HEK293 (cell line): Measurements from ENCODE around the gene OR52E6.

Source experiments
- CTCF ChIA-PET: fragments of 350-600 bp; formaldehyde crosslinking; extraction: SDS; loops from one replicate; lab custom pipeline; 2021; ENCODE audit warnings: antibody characterized with exemption; lab: Yijun Ruan, JAX
- POLR2A ChIA-PET: fragments of 300-600 bp; formaldehyde crosslinking; extraction: SDS; loops from one replicate; lab custom pipeline; 2020; ENCODE audit warnings: antibody characterized with exemption, inconsistent platforms; lab: Yijun Ruan, JAX
- H3K27ac ChIP-seq: fragments of 200-500 bp; sonication (Bioruptor generic); 2 replicates; pipeline ENCODE4 v1.5.1; 2014; ENCODE audit warnings: low read depth, low read length, control low read depth, inconsistent platforms; ENCODE audit errors: extremely low read depth
- H3K36me3 ChIP-seq, 2 experiments: fragments of 200-500 bp in 1 of 2; sonication (Bioruptor generic) in 1 of 2; 1 replicate in 1 of 2; 2 replicates in 1 of 2; pipeline ENCODE4 v1.5.1; 2014 to 2017; ENCODE audit warnings: inconsistent platforms in 2 of 2, low read length in 2 of 2; ENCODE audit not compliant: control insufficient read depth in 2 of 2, insufficient read depth in 1 of 2
- H3K4me1 ChIP-seq: fragments of 200-500 bp; sonication (Bioruptor generic); 2 replicates; pipeline ENCODE4 v1.5.1; 2014; ENCODE audit warnings: mild to moderate bottlenecking, low read length, inconsistent platforms; ENCODE audit not compliant: control insufficient read depth, insufficient read depth
- H3K4me3 ChIP-seq: 2 replicates; pipeline ENCODE4 v1.5.1; 2011; ENCODE audit warnings: low read depth, mild to moderate bottlenecking, control low read depth, low read length, moderate library complexity
- H3K9me3 ChIP-seq: fragments of 200-500 bp; sonication (Bioruptor generic); 2 replicates; pipeline ENCODE4 v1.5.1; 2014; ENCODE audit warnings: low read depth, low read length, inconsistent platforms; ENCODE audit not compliant: control insufficient read depth, insufficient read depth
- BCL11B ChIP-seq: fragments of 450-650 bp; formaldehyde crosslinking; IDR thresholded peaks from 2 replicates; pipeline ENCODE4 v1.5.1; 2016; ENCODE audit warnings: low read depth, missing biosample characterization, missing genetic modification characterization
- CTCF ChIP-seq: fragments of 450-650 bp; formaldehyde crosslinking; IDR thresholded peaks from 2 replicates; pipeline ENCODE4 v1.5.1; 2016; ENCODE audit warnings: missing biosample characterization, missing genetic modification characterization
- GLIS1 ChIP-seq: fragments of 450-650 bp; formaldehyde crosslinking; IDR thresholded peaks from 2 replicates; pipeline ENCODE4 v1.5.1; 2016; ENCODE audit warnings: missing biosample characterization, missing genetic modification characterization
- KLF8 ChIP-seq: fragments of 450-650 bp; formaldehyde crosslinking; IDR thresholded peaks from 2 replicates; pipeline ENCODE4 v1.5.1; 2016; ENCODE audit warnings: missing biosample characterization, missing genetic modification characterization
- OSR2 ChIP-seq: fragments of 450-650 bp; formaldehyde crosslinking; IDR thresholded peaks from 2 replicates; pipeline ENCODE4 v1.5.1; 2016; ENCODE audit warnings: missing biosample characterization, missing genetic modification characterization
- SCRT2 ChIP-seq: fragments of 450-650 bp; formaldehyde crosslinking; IDR thresholded peaks from 2 replicates; pipeline ENCODE4 v1.5.1; 2016; ENCODE audit warnings: missing biosample characterization, missing genetic modification characterization
- TRIM28 ChIP-seq: IDR thresholded peaks from 2 replicates; pipeline ENCODE4 v1.6.1; 2011; ENCODE audit warnings: low read length, control low read depth, borderline replicate concordance
- ZBTB48 ChIP-seq: fragments of 450-650 bp; formaldehyde crosslinking; IDR thresholded peaks from 2 replicates; pipeline ENCODE4 v1.5.1; 2016; ENCODE audit warnings: missing biosample characterization, missing genetic modification characterization
- ZBTB6 ChIP-seq: fragments of 450-650 bp; formaldehyde crosslinking; IDR thresholded peaks from 2 replicates; pipeline ENCODE4 v1.5.1; 2017; ENCODE audit warnings: missing biosample characterization, missing genetic modification characterization
- ZBTB8A ChIP-seq: fragments of 450-650 bp; formaldehyde crosslinking; IDR thresholded peaks from 2 replicates; pipeline ENCODE4 v1.5.1; 2016; ENCODE audit warnings: missing biosample characterization, missing genetic modification characterization
- ZIC2 ChIP-seq: fragments of 450-650 bp; formaldehyde crosslinking; IDR thresholded peaks from 2 replicates; pipeline ENCODE4 v1.5.1; 2016; ENCODE audit warnings: missing biosample characterization, missing genetic modification characterization
- ZNF248 ChIP-seq: fragments of 450-650 bp; formaldehyde crosslinking; IDR thresholded peaks from 2 replicates; pipeline ENCODE4 v1.5.1; 2017; ENCODE audit warnings: missing biosample characterization, missing genetic modification characterization
- ZNF423 ChIP-seq: fragments of 450-650 bp; formaldehyde crosslinking; IDR thresholded peaks from 2 replicates; pipeline ENCODE4 v1.5.1; 2016; ENCODE audit warnings: missing biosample characterization, missing genetic modification characterization
- ZNF449 ChIP-seq: fragments of 450-650 bp; formaldehyde crosslinking; IDR thresholded peaks from 2 replicates; pipeline ENCODE4 v1.5.1; 2017; ENCODE audit warnings: missing biosample characterization, mild to moderate bottlenecking, missing genetic modification characterization, moderate library complexity
- ZNF560 ChIP-seq: fragments of 450-650 bp; formaldehyde crosslinking; IDR thresholded peaks from 2 replicates; pipeline ENCODE4 v1.5.1; 2017; ENCODE audit warnings: missing biosample characterization, missing genetic modification characterization, borderline replicate concordance
- ZNF629 ChIP-seq: fragments of 450-650 bp; formaldehyde crosslinking; IDR thresholded peaks from 2 replicates; pipeline ENCODE4 v1.5.1; 2017; ENCODE audit warnings: missing biosample characterization, missing genetic modification characterization
- ZNF645 ChIP-seq: fragments of 450-650 bp; formaldehyde crosslinking; IDR thresholded peaks from 2 replicates; pipeline ENCODE4; 2016; ENCODE audit warnings: missing biosample characterization, missing genetic modification characterization
- ZNF654 ChIP-seq: fragments of 450-650 bp; formaldehyde crosslinking; IDR thresholded peaks from 2 replicates; pipeline ENCODE4 v1.5.1; 2016; ENCODE audit warnings: low read depth, missing biosample characterization, missing genetic modification characterization
- ZNF664 ChIP-seq: fragments of 450-650 bp; formaldehyde crosslinking; IDR thresholded peaks from 2 replicates; pipeline ENCODE4 v1.5.1; 2016; ENCODE audit warnings: missing biosample characterization, missing genetic modification characterization
- ZNF843 ChIP-seq: fragments of 450-650 bp; formaldehyde crosslinking; IDR thresholded peaks from 2 replicates; pipeline ENCODE4 v1.5.1; 2016; ENCODE audit warnings: missing biosample characterization, missing genetic modification characterization
- TF ChIP-seq, protein P1 (sequence below): fragments of 450-650 bp; formaldehyde crosslinking; conservative IDR thresholded peaks from 2 replicates; pipeline ENCODE4 v1.5.1; 2016; ENCODE audit warnings: low read depth, missing biosample characterization, missing genetic modification characterization
- TF ChIP-seq, protein P2 (sequence below): fragments of 450-650 bp; formaldehyde crosslinking; IDR thresholded peaks from 2 replicates; pipeline ENCODE4 v1.5.1; 2016; ENCODE audit warnings: missing biosample characterization, missing genetic modification characterization
- TF ChIP-seq, protein P3 (sequence below): fragments of 450-650 bp; formaldehyde crosslinking; IDR thresholded peaks from 2 replicates; pipeline ENCODE4 v1.5.1; 2017; ENCODE audit warnings: missing biosample characterization, missing genetic modification characterization

Gene OR52E6

GRCh38 chr11:5809122-5809519 lies 32.6 kb downstream of the OR52E6 start:
- TF ChIP-seq ZBTB8A (no peak), ZNF449 (tag by site-specific recombination) (no peak), BCL11B (tag by site-specific recombination) (no peak), SCRT2 (no peak), ZNF423 (tag by site-specific recombination) (no peak), KLF8 (tag by site-specific recombination) (no peak), ZNF560 (tag by site-specific recombination) (no peak), ZNF843 (no peak), ZIC2 (tag by site-specific recombination) (no peak), ZNF664 (no peak), GLIS1 (tag by site-specific recombination) (no peak)
- TF ChIP-seq, protein P1, sequence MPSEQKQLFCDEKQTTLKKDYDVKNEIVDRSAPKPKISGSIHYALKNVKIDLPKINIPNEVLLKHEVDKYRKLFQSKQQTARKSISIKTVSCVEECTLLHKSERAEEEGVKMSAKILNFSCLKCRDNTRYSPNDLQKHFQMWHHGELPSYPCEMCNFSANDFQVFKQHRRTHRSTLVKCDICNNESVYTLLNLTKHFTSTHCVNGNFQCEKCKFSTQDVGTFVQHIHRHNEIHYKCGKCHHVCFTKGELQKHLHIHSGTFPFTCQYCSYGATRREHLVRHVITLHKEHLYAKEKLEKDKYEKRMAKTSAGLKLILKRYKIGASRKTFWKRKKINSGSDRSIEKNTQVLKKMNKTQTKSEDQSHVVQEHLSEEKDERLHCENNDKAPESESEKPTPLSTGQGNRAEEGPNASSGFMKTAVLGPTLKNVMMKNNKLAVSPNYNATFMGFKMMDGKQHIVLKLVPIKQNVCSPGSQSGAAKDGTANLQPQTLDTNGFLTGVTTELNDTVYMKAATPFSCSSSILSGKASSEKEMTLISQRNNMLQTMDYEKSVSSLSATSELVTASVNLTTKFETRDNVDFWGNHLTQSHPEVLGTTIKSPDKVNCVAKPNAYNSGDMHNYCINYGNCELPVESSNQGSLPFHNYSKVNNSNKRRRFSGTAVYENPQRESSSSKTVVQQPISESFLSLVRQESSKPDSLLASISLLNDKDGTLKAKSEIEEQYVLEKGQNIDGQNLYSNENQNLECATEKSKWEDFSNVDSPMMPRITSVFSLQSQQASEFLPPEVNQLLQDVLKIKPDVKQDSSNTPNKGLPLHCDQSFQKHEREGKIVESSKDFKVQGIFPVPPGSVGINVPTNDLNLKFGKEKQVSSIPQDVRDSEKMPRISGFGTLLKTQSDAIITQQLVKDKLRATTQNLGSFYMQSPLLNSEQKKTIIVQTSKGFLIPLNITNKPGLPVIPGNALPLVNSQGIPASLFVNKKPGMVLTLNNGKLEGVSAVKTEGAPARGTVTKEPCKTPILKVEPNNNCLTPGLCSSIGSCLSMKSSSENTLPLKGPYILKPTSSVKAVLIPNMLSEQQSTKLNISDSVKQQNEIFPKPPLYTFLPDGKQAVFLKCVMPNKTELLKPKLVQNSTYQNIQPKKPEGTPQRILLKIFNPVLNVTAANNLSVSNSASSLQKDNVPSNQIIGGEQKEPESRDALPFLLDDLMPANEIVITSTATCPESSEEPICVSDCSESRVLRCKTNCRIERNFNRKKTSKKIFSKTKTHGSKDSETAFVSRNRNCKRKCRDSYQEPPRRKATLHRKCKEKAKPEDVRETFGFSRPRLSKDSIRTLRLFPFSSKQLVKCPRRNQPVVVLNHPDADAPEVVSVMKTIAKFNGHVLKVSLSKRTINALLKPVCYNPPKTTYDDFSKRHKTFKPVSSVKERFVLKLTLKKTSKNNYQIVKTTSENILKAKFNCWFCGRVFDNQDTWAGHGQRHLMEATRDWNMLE (tag by site-specific recombination): no peak
- TF ChIP-seq, protein P2, sequence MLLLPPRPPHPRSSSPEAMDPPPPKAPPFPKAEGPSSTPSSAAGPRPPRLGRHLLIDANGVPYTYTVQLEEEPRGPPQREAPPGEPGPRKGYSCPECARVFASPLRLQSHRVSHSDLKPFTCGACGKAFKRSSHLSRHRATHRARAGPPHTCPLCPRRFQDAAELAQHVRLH (tag by site-specific recombination): no peak
- TF ChIP-seq, protein P3, sequence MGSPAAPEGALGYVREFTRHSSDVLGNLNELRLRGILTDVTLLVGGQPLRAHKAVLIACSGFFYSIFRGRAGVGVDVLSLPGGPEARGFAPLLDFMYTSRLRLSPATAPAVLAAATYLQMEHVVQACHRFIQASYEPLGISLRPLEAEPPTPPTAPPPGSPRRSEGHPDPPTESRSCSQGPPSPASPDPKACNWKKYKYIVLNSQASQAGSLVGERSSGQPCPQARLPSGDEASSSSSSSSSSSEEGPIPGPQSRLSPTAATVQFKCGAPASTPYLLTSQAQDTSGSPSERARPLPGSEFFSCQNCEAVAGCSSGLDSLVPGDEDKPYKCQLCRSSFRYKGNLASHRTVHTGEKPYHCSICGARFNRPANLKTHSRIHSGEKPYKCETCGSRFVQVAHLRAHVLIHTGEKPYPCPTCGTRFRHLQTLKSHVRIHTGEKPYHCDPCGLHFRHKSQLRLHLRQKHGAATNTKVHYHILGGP (tag by site-specific recombination): no peak

DNA sequence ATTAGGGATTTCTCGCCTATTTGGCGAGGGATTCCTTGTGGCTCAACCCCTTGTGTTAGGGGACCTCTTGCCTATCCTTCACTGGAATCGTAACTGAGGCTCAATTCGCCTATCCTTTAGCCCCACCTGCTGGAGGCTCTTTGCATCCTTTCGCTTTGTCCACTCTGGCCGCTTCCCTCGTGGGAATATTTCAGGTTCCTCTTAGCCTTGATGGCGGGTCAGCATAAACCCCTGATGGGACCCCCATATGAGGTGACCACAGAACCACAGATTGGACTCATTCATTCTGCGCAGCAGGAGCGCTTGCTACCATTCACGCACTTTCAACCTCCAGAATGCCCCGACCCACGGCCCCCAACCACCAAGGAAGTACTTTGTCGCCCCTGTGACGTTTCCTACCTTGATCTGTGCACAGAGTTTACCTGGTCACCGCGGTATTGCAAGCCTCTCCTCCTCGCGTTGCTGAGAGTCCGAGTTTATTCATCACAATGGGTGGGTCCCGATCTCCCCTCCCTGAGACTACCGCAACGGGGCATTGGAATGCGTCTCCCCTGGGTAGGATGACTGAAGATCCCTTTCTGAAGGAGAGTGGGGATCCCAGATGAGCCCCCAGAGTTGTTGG lies 33.1 kb downstream of the OR52E6 start, which contains the start of gene OR52N2:
Gene OR52N2 (plus strand): TSS at position 425 of the 622 bp plus-strand sequence. CDS start 11,412 bp downstream, outside the sequence.
- no peaks in the 10 kb centered on the region for H3K36me3 ChIP-seq
- ChIA-PET POLR2A (no interaction called here), CTCF (interaction anchor here (1.1 to 1.2 kb wide), 2 partner anchors 14 to 1182 kb away, joined by 3 to 12 read pairs; no protein-coding TSS in a partner anchor)
- H3K4me1 ChIP-seq: no peaks in the 10 kb centered on the region
- no peak for TF ChIP-seq ZBTB6 (tag by site-specific recombination)
- peak; percentile 88 for TF ChIP-seq ZNF654 (tag by site-specific recombination)
- TF ChIP-seq ZBTB48: peak; percentile 88
- no peak for TF ChIP-seq OSR2 (tag by site-specific recombination)
- no peak for TF ChIP-seq ZNF629 (tag by site-specific recombination)
- no peak for TF ChIP-seq ZNF645 (tag by site-specific recombination)
- peak; percentile 53 for TF ChIP-seq CTCF (tag by site-specific recombination)
- TF ChIP-seq TRIM28: no peak
- TF ChIP-seq ZNF248 (tag by site-specific recombination): no peak
- no peaks in the 10 kb centered on the region for H3K9me3 ChIP-seq
- no peak within 1 kb of the TSS for H3K27ac ChIP-seq
- H3K4me3 ChIP-seq: peak within 1 kb of the TSS; percentile 28

More at GRCh38 chr11:5809122-5809519, 32.6 kb downstream of the OR52E6 start:
- Histone ChIP-seq H3K4me1 (no peaks in the 10 kb centered on the region), H3K27ac (no peak overlapping the region), H3K4me3 (peak overlapping the region; percentile 28), H3K9me3 (no peaks in the 10 kb centered on the region), H3K36me3 (no peaks in the 10 kb centered on the region)
- ChIA-PET POLR2A (no interaction called here), CTCF (interaction anchor here (0.6 to 1.2 kb wide), 8 partner anchors 9 to 1298 kb away, joined by 3 to 12 read pairs (median 4); no protein-coding TSS in a partner anchor)
